HepG2 (cell line): ENCODE measurements around the gene OPRL1. TPM values are rescaled to one million over a fixed set of nuclear protein-coding genes. Genes with fewer than 3 reads are reported as not detected.
A peak's percentile ranks its signal among the peaks of the same experiment; 100 is the strongest.

Experiments
- AFF4 ChIP-seq: sonication (generic); formaldehyde crosslinking; IDR thresholded peaks from 2 replicates; pipeline ENCODE4 v1.4.0; 2020; ENCODE audit warnings: missing genetic modification reagents
- ASH2L ChIP-seq: fragments of 300-600, 200-600 bp; sonication (generic); IDR thresholded peaks from 2 replicates; pipeline ENCODE4 v1.7.0; 2017; ENCODE audit warnings: low read depth, mild to moderate bottlenecking, moderate library complexity, mixed read lengths, low read length; ENCODE audit not compliant: insufficient read length
- ETS1 ChIP-seq: sonication (generic); formaldehyde crosslinking; IDR thresholded peaks from 2 replicates; pipeline ENCODE4 v1.4.0; 2020; ENCODE audit warnings: missing genetic modification reagents
- MAFG ChIP-seq: sonication (generic); formaldehyde crosslinking; IDR thresholded peaks from 2 replicates; pipeline ENCODE4 v1.5.1; 2020; ENCODE audit warnings: mild to moderate bottlenecking, missing genetic modification reagents
- MAX ChIP-seq: IDR thresholded peaks from 2 replicates; pipeline ENCODE4 v1.6.1; 2012; ENCODE audit warnings: inconsistent platforms
- MAZ ChIP-seq, 2 experiments: sonication (generic) in 1 of 2; formaldehyde crosslinking in 1 of 2; IDR thresholded peaks; 2 replicates each; pipeline versions ENCODE4 v1.5.0 to v1.6.1; 2012 to 2020; ENCODE audit warnings: low read depth in 2 of 2, mild to moderate bottlenecking in 2 of 2, borderline replicate concordance in 1 of 2, improper control_type of control experiment in 1 of 2, low read length in 1 of 2, missing genetic modification reagents in 1 of 2, moderate library complexity in 1 of 2
- MTERF4 ChIP-seq: sonication (generic); formaldehyde crosslinking; IDR thresholded peaks from 2 replicates; pipeline ENCODE4 v1.8.0; 2023; ENCODE audit warnings: mild to moderate bottlenecking, missing genetic modification reagents
- NFAT5 ChIP-seq: sonication (generic); formaldehyde crosslinking; IDR thresholded peaks from 2 replicates; pipeline ENCODE4 v1.4.0; 2020; ENCODE audit warnings: missing genetic modification reagents
- SUZ12 ChIP-seq: fragments of 150-350 bp; IDR thresholded peaks from 2 replicates; pipeline ENCODE4 v1.6.1; 2014; ENCODE audit warnings: low read depth, low read length
- TIGD3 ChIP-seq: sonication (generic); formaldehyde crosslinking; IDR thresholded peaks from 2 replicates; pipeline ENCODE4 v1.5.1; 2020; ENCODE audit warnings: mild to moderate bottlenecking, missing genetic modification reagents, borderline replicate concordance
- ZNF138 ChIP-seq: sonication (generic); formaldehyde crosslinking; IDR thresholded peaks from 2 replicates; pipeline ENCODE4 v1.5.0; 2020; ENCODE audit warnings: mild to moderate bottlenecking, low read depth, missing genetic modification reagents
- polyA plus RNA-seq, 8 experiments: library from polyadenylated mRNA; depleted of rRNA in 3 of 8; stranded (reverse) in 7 of 8; unstranded in 1 of 8; fragments of >200 nt; fragmentation: Illumina TruSeq in 4 of 8; extraction: Trizol in 4 of 8; gene quantifications; 2 replicates each; pipeline versions ENCODE4 v1.2.1 to v1.2.3, GENCODE V29; 2011 to 2016; ENCODE audit warnings: low read depth in 4 of 8, missing spikeins in 1 of 8, mixed read lengths in 1 of 8; ENCODE audit not compliant: insufficient read depth in 1 of 8
- total RNA-seq, 5 experiments: library from RNA; depleted of rRNA; stranded (reverse); fragments of >200 nt; fragmentation: Illumina TruSeq; extraction: Trizol; gene quantifications; 2 replicates each; pipeline ENCODE4 v1.2.3, GENCODE V29; 2016; ENCODE audit warnings: low read depth in 1 of 5

Gene OPRL1
- total and polyA plus RNA-seq, 2 of the 13 experiments (the other 11 are each of a cell fraction or from before 2014, with no cell fraction given): 0.35 to 0.71 TPM

GRCh38 chr20:64049060-64049877 lies 30.6 kb upstream of the OPRL1 start, which contains the start of gene SOX18 (continued):
- peak; percentile 53; the same call in 1 of the 2 replicates for TF ChIP-seq MAX
- no peak for TF ChIP-seq AFF4 (CRISPR knock-in tag)
- no peak for TF ChIP-seq TIGD3 (CRISPR knock-in tag)
- no peak for TF ChIP-seq ETS1 (CRISPR knock-in tag)
- 0 out of 2 replicates have a peak, but pooled peaks have one; percentile 82 for TF ChIP-seq ZNF138 (CRISPR knock-in tag)
- TF ChIP-seq NFAT5 (CRISPR knock-in tag): no peak
- no peak for TF ChIP-seq MTERF4
- no peak for TF ChIP-seq MAZ (IDR thresholded peaks at IDR 0.05; ENCODE audit: borderline replicate concordance, low read depth, low read length)
- TF ChIP-seq MAZ (CRISPR knock-in tag; IDR thresholded peaks at IDR 0.05; ENCODE audit: low read depth): peak; percentile 70
- no peak for TF ChIP-seq SUZ12
- TF ChIP-seq ASH2L: no peak
- no peak for TF ChIP-seq MAFG (CRISPR knock-in tag)
